Body of pancreas (tissue), 4 donors: ENCODE measurements around the gene SFPQ. TPM values are rescaled to one million over a fixed set of nuclear protein-coding genes. Genes with fewer than 3 reads are reported as not detected.
A peak's percentile ranks its signal among the peaks of the same experiment; 100 is the strongest.

Experiments used
- ATAC-seq: fragments of 150-250 bp; one replicate; pipeline ENCODE4 v1.9.1; 2016
- DNase-seq, 4 donors: peaks; one replicate each; pipeline ENCODE4 v3.0.0-alpha.2; 2019
- H3K27ac ChIP-seq, 4 donors: fragments of 200-600 bp; sonication (generic); 1 replicate in 3 of 4; 2 replicates in 1 of 4; pipeline versions ENCODE4 v1.5.1 to v1.6.1; 2016 to 2019; ENCODE audit warnings: mild to moderate bottlenecking in 1 of 4, mixed read lengths in 1 of 4, moderate library complexity in 1 of 4
- H3K27me3 ChIP-seq, 2 donors: fragments of 200-600 bp; sonication (generic); one replicate each; pipeline ENCODE4 v1.6.0; 2016; ENCODE audit warnings: mild to moderate bottlenecking in 1 of 2
- H3K36me3 ChIP-seq, 2 donors: fragments of 200-600 bp; sonication (generic); replicated peaks in 1 of 2; 2 replicates each; pipeline ENCODE4 v1.5.1; 2016; ENCODE audit warnings: low read depth in 2 of 2; ENCODE audit not compliant: insufficient read depth in 1 of 2
- H3K4me1 ChIP-seq: fragments of 200-600 bp; sonication (generic); one replicate; pipeline ENCODE4 v1.6.0; 2016
- H3K4me3 ChIP-seq, 2 donors: fragments of 200-600 bp; sonication (generic); 1 replicate in 1 of 2; 2 replicates in 1 of 2; pipeline ENCODE4 v1.5.1; 2016 to 2019
- H3K9me3 ChIP-seq, 3 donors: fragments of 200-600 bp; sonication (generic); 1 replicate in 2 of 3; 2 replicates in 1 of 3; pipeline ENCODE4 v1.5.1; 2016
- CTCF ChIP-seq, 7 experiments: fragments of 450-650 bp in 4 of 7; fragments of 200-600 bp in 3 of 7; sonication (generic) in 3 of 7; IDR thresholded peaks; one replicate each; pipeline ENCODE4 v1.5.1; 2016 to 2019; ENCODE audit warnings: antibody characterized with exemption in 7 of 7
- POLR2A ChIP-seq, 3 donors: fragments of 450-650 bp; IDR thresholded peaks; one replicate each; pipeline ENCODE4 v1.6.1; 2016; ENCODE audit warnings: antibody characterized with exemption in 3 of 3, mild to moderate bottlenecking in 2 of 3
- WGBS, 2 donors: methylation state at CpG; one replicate each; pipeline ENCODE4 v1.1.5; 2017; 5-methylcytosine and 5-hydroxymethylcytosine counted together
- intact Hi-C: fragments of 100-400 bp; cut with DNase I; formaldehyde crosslinking; loops from one replicate; pipeline ENCODE4 v1.15.1; 2023
- total RNA-seq, 2 donors: library from RNA; depleted of rRNA; stranded (reverse); fragments of >200 nt; gene quantifications; one replicate each; pipeline ENCODE4 v1.1.0, GENCODE V29; 2016

The SFPQ gene
- total RNA-seq, 2 donors from 2014 or later, result 163 to 170 TPM

DNA sequence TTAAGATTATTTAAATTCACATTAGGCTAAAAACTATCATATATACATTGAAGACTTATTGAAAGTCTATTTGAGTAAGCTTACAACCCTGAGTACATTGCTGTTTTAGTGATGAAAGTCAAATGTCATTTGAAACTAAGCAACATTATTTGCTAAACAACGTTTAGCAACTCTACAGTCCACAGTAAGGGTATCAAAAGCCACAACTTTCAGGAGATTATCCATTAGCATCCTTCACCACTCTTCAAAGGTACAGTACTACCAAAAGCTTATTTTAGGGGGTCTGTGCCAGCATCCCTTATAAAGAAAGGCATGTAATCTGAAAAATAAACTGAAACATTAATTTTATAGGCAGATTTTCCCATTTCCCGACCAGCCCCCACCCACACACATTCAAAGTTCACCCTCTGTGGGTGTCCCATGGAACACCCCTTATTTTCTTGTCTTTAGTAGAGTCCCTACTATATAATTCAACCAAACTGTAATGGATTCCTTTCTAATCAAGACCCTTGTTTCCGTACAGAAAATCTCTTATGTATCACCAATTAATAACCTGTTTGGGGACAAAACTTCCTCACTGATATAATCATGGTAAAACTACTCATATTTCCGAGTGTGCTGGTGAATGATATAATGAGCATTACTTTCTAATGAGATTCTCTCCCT lies 11.0 kb downstream of the SFPQ start:
- ATAC-seq, result no peak
- WGBS, 2 donors, result 36 to 47% methylated on average over 4 of the region's 4 CpGs

GRCh38 chr1:35180776-35181374 lies 12.1 kb downstream of the SFPQ start:
- DNase-seq (no peak), ATAC-seq (no peak)
- peaks cover 19 to 42% of the 10 kb centered on the region in 2 donors for H3K36me3 ChIP-seq
- intact Hi-C loops, result no loop called here
- no peak overlapping the region for H3K4me3 ChIP-seq
- WGBS, 2 donors, result 83 to 91% methylated on average over 7 of the region's 7 CpGs
- H3K9me3 ChIP-seq, result no peaks in the 10 kb centered on the region
- H3K27me3 ChIP-seq, result no peaks in the 10 kb centered on the region
- TF ChIP-seq POLR2A (IDR thresholded peaks at IDR 0.05) (no peak), CTCF (IDR thresholded peaks at IDR 0.05) (no peak)
- peaks cover 42% of the 10 kb centered on the region for H3K4me1 ChIP-seq
- no peak overlapping the region for H3K27ac ChIP-seq

More for the DNA sequence above, 11.0 kb downstream of the SFPQ start:
- Histone ChIP-seq H3K4me3 (no peak overlapping the region), H3K27ac (no peak overlapping the region), H3K4me1 (peaks cover 52% of the 10 kb centered on the region), H3K9me3 (no peaks in the 10 kb centered on the region), H3K27me3 (no peaks in the 10 kb centered on the region), H3K36me3 (peaks cover 18 to 43% of the 10 kb centered on the region in 2 donors)
- no peak for TF ChIP-seq CTCF (IDR thresholded peaks at IDR 0.05)
- no peak for TF ChIP-seq POLR2A (IDR thresholded peaks at IDR 0.05)
- no peak for DNase-seq
- intact Hi-C loops, result no loop called here

- WGBS, 2 donors, result 39 to 62% methylated on average over 1 of the region's 1 CpG
- H3K4me1 ChIP-seq, result peaks cover 33% of the 10 kb centered on the region
- H3K9me3 ChIP-seq, result no peaks in the 10 kb centered on the region
- no peak overlapping the region for H3K27ac ChIP-seq
- H3K4me3 ChIP-seq, result no peak overlapping the region
- ATAC-seq (no peak), DNase-seq (no peak)
- intact Hi-C loops, result no loop called here
- TF ChIP-seq POLR2A (IDR thresholded peaks at IDR 0.05) (no peak), CTCF (IDR thresholded peaks at IDR 0.05) (no peak)
- peaks cover 23 to 46% of the 10 kb centered on the region in 2 donors for H3K36me3 ChIP-seq
- no peaks in the 10 kb centered on the region for H3K27me3 ChIP-seq
These were observed 13.0 kb downstream of the SFPQ start for GRCh38 chr1:35179908-35180307.

- peaks cover 33% of the 10 kb centered on the region for H3K4me1 ChIP-seq
- H3K27me3 ChIP-seq, result no peaks in the 10 kb centered on the region
- H3K4me3 ChIP-seq, result no peak overlapping the region
- ATAC-seq (peak; percentile 14), DNase-seq (no peak)
- H3K36me3 ChIP-seq, result peaks cover 23 to 41% of the 10 kb centered on the region in 2 donors
- peak overlapping the region in 3 of 4 donors; percentile 7 to 25 (median 10) for H3K27ac ChIP-seq
- no peak for TF ChIP-seq CTCF (IDR thresholded peaks at IDR 0.05)
- no peak for TF ChIP-seq POLR2A (IDR thresholded peaks at IDR 0.05)
- intact Hi-C loops, result no loop called here
- WGBS, 2 donors, result 7 to 20% methylated on average over 2 of the region's 2 CpGs
- H3K9me3 ChIP-seq, result no peaks in the 10 kb centered on the region
These were observed 14.0 kb downstream of the SFPQ start for GRCh38 chr1:35178874-35179380.
